DMS 273 (cell line): ENCODE data around the gene HPX.

ENCODE experiments used
- DNase-seq: peaks from one replicate; lab custom pipeline; 2025; ENCODE audit not compliant: unreplicated experiment; lab: John Stamatoyannopoulos, UW

The HPX gene

DNA sequence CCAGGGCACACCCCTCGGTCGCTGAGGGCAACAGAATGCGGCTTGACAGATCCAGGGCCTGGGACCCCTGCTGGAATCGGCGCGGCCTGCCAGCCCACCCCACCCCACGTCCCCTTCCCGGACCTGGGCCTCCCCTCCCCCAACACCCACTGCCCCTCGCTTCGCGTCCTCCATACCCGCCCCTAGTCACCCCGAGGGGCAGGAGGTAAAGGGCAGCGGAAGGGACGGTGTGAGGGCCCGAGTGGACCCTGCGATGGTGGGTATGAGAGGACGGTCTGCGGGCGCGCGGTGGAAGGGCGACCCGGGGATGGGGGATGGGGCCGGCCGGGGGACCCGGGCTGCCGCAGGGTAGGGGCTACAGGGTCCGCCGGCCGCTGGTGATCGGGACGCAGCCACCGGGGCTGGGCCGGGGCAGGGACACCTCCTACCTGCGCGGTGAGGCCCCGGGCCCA, 22.2 kb downstream of the HPX start:
- no peak for DNase-seq

GRCh38 chr11:6417907-6418556, 22.8 kb downstream of the HPX start:
- DNase-seq = peak; percentile 26

DNA sequence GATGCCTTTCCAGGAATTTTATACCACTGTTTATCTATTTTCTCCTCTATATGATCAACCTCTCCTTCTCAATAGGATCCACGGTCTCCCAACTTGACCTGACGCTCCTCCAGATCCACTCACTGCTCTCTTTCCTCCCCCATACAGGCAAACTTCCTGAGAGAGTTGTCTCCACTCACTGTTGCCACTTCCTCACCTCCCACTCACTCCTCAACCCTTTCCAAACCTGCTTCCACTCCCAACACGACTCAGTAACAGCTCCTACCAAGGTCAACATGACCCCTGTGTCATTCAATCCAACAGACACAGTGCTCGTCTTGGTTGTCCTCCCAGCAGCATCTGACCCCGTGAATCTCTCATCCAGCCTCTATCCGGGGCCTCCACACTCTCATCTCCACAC, 25.0 kb downstream of the HPX start:
- no peak for DNase-seq

GRCh38 chr11:6414874-6415328, 25.9 kb downstream of the HPX start:
- no peak for DNase-seq

DNA sequence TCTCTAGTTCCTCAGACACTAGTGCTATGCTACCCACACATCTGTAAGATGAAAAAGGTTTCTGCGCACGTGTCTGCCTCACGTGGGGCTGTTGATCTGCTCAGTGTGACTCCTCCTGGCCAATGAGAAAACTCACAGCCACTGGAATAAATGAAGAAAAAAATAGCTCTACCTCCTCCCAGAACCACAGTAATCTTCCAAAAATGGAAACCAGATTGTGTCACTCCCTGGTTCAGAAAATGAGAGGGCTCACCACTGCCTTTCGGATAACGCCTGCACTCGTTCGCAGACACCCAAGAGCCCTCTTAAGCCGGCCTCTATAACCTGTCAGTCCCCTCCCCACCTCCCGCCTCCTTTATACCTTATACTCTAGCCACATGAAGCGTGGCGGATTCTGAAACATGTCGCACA, 27.0 kb downstream of the HPX start:
- no peak for DNase-seq

DNA sequence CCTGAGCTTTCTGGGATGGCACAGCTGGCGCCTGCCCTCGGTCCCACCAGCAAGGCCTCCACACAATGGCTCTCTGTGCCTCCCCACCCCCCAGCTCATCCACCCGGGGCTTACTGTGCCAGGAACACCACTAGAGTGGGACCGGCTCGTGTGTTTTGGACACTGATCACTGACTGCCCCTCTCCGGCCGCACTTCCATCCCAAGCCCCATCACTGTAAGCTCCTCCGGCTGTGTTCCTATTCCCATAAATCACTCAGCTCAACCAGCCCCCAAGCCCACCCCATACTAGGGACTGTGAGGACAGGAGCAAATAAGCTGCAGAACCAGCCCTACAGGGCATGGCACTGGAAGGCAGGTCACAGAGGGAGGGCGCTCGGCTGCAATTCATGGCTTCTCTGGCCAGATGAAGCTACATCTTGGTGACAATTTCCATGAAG, 29.2 kb downstream of the HPX start:
- no peak for DNase-seq

- DNase-seq = no peak
These were observed 29.9 kb downstream of the HPX start for GRCh38 chr11:6410695-6411430.

DNA sequence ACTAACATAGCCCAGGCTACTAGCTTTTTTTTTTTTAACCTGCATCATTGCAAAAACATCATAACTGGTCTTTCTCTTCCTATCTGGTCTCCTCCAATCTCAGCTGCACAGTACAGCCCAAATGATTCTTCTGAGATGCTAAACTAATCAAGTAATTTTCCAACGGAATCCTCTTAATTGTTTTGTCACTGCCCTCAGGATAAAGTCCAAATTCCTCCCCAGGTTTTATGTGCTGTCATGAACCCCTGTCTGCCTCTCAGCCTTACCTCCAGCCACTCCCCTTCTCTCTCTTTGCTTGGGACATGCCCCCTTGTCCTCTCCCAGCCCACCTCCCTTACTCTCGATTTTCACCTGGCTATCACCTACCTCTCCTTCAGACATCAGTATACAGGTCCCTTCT, 34.4 kb downstream of the HPX start:
- DNase-seq = no peak

GRCh38 chr11:6405846-6406245, 34.9 kb downstream of the HPX start:
- peak; percentile 50 for DNase-seq

GRCh38 chr11:6405052-6405667, 35.6 kb downstream of the HPX start:
- DNase-seq = no peak

DNA sequence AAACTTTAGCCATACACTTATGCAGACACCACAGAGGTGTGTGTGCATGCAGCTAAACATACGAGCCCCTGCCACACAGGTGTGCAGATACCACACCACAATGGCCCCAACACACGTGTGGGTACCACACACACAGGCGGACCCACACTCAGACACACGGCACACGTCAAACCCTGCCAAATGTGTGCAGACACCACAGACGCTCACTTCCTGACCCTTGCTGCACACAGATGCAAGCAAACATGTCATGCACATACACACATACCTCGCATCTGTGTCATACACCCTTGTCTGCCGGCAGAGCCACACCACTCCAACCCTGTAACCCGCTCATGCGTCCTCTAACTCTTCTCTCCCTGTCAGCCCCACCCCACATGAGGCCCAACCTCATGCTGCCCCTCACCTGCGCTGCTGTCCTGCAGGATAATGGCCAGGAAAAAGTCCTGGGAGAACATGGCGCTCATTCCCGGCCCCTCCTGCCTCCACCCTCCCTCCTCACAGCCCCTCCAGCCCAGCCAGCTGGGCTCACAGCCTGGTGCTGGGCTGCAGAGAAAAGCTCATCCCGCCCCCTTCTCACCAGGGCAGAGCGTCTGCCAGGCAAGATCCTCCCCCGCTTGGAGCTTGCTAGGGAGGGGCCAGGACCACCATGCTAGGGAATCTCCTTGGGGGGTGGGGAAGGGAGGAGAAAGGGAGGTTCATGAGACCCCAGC, 36.3 kb downstream of the HPX start:
- peak; percentile 42 for DNase-seq

DNA sequence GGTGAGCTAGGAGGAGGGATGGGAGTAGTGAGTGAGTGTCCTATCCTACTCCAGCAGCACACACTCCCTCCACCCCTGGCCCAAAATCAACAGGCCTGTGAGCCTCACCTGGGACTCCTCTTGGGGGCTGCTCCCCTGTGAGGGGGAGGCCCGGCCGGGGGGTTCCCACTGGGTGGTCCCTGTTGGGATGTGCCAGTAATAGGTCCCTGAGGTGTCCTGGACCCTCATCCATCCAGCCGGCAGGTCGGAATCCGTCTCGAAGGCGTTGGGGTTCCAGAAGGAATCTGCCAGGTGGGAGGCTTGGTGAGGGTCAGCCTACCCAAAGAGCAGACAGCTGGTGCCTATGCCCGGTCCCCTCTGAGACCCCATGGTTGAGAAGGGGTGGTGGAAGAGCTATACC, 37.2 kb downstream of the HPX start:
- no peak for DNase-seq

- no peak for DNase-seq
These were observed 38.2 kb downstream of the HPX start for GRCh38 chr11:6402561-6402981.

GRCh38 chr11:6402061-6402470, 38.7 kb downstream of the HPX start:
- DNase-seq = no peak

DNA sequence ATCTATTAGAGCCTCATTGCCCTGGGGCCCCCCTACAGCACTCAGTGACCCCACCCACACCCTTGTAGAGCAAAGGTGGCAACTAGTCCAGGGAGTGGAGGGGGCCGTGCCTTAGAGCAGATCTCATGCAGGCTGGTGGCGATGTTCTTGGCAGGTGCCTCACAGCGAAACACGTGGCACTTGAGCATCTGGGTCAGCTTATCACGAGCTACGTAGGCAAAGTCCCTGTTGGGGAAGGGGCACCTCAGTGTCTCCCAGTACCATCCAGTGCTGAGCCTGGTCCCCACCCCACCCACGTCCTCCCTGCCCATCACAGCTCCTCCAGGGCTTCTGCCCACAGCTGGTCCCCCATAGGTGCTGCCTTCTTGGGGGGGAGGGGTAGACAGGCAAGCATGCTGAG, 39.3 kb downstream of the HPX start:
- DNase-seq = no peak

- no peak for DNase-seq
These were observed 40.1 kb downstream of the HPX start for GRCh38 chr11:6400431-6401345.

DNA sequence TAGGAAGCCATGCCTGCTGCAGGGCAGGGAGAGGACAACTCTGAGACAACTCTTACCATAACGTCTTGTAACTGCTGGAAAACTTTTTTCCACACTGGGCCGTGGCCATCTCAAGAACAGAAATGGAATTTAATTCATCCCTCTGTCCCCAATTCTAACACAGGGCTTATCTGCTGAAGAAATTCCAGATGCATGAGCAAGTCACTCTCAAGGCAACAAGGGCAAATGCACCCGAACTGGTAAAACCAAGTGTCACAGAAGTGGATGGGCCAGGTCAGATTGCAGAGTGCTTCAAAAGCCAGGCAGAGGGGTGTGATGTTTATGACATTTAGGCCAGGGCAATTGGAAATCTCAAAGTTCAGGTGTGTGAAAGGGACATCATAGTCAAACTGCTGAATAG, 43.2 kb downstream of the HPX start:
- no peak for DNase-seq

DNA sequence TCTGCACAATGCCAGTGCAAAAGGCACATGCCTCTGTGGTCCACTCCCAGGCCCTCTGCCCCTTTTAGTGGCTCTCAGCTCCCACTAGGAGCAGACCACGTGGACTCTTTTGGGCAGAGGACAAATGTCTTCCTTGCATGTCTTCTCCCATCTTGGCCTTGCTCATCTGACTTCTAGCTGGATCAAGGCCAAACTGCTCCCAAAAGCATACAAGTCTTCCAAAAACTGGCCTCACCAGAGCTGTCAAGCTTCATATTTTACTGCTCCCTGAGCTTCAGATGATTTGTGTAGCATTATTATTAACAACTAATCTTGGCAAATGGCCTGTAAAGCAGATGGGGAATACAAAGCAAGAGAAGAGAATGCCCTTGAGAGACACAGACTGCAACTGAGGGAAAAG, 43.6 kb downstream of the HPX start:
- DNase-seq = peak; percentile 16

DNA sequence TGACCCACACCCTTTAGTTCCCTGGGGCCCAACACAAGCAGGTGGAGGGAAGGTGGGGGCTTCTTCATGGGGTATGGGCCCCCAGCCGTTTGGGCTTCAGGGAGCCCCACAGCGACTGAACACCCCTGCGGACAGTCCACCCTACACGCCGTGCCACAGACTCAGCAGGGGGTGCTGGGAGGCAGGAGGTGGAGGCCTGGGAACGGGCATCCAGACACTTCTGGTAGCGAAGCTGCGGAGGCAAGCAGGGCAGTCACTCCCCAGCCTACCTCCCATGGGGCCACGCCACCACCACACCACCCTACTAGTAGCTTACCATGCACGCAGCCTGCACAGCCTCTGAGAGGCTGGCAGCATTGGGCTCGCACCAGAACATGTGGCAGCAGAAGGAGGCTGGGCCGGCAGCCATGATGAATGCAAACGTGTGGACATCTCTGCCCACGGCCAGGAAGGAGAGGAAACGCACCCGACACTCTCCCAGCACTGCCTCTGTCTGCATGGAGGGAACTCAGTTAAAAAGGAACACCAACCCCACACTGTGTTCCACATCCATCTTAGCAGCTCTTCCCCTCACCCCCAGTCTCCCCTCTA, 45.2 kb downstream of the HPX start:
- DNase-seq = no peak
